ENCODE results near the gene PFKM. TPM values are rescaled to one million over a fixed set of nuclear protein-coding genes. Genes with fewer than 3 reads are reported as not detected.

PFKM gene
- total RNA-seq, 4 donors from 2014 or later: 55.6 to 71.3 (median 63.4) TPM

DNA sequence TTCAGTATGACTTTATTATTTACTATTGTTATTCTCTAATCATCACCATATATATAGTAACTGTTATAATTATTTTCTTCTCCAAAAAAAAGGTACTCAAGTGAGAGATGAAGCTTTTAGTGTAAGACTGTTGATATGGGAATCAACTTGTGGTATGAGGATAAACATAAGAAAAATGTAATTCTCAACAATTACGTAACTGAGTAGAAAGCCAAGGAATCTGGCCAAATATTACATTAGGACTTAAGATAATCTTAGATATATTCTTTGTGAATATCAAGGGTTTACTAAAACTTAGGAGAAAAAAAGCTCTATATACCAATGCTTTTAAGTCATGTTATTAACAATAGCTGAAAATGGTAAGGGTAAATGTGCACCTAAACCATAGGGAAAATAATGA is 26.6 kb upstream of the PFKM start:
- H3K9me3 ChIP-seq: no peaks in the 10 kb centered on the region
- H3K4me3 ChIP-seq: no peak overlapping the region
- no peak for DNase-seq (ENCODE audit: extremely low spot score)
- peaks cover 26 to 87% (median 73%) of the 10 kb centered on the region in 4 donors for H3K36me3 ChIP-seq
- no peaks in the 10 kb centered on the region for H3K27me3 ChIP-seq
- H3K4me1 ChIP-seq: no peaks in the 10 kb centered on the region
- intact Hi-C loops (cut with DNase I): no loop called here
- WGBS: 74% methylated on average over 1 of the region's 1 CpG
- H3K27ac ChIP-seq (replicated peaks in 1 of 4): no peak overlapping the region
- TF ChIP-seq POLR2A (IDR thresholded peaks at IDR 0.05; ENCODE audit: low read depth): no peak
- no peak for TF ChIP-seq POLR2AphosphoS5 (IDR thresholded peaks at IDR 0.05)
- no peak for TF ChIP-seq CTCF (IDR thresholded peaks at IDR 0.05)
- TF ChIP-seq EP300 (IDR thresholded peaks at IDR 0.05): no peak

GRCh38 chr12:48104531-48104930 is 14.6 kb upstream of the PFKM start:
- no peak for TF ChIP-seq POLR2A (IDR thresholded peaks at IDR 0.05; ENCODE audit: low read depth)
- peaks cover 18 to 29% (median 22%) of the 10 kb centered on the region in 4 donors for H3K4me1 ChIP-seq
- peak overlapping the region; percentile 68 to 96 (median 86) for H3K4me3 ChIP-seq
- intact Hi-C loops (cut with DNase I): no loop called here
- no peaks in the 10 kb centered on the region for H3K9me3 ChIP-seq
- no peak overlapping the region for H3K27ac ChIP-seq (replicated peaks in 1 of 4)
- 70% methylated on average over 4 of the region's 4 CpGs for WGBS
- peaks cover 0 to 12% (median 0%) of the 10 kb centered on the region in 4 donors for H3K36me3 ChIP-seq
- DNase-seq (ENCODE audit: extremely low spot score): no peak
- H3K27me3 ChIP-seq: no peaks in the 10 kb centered on the region

DNA sequence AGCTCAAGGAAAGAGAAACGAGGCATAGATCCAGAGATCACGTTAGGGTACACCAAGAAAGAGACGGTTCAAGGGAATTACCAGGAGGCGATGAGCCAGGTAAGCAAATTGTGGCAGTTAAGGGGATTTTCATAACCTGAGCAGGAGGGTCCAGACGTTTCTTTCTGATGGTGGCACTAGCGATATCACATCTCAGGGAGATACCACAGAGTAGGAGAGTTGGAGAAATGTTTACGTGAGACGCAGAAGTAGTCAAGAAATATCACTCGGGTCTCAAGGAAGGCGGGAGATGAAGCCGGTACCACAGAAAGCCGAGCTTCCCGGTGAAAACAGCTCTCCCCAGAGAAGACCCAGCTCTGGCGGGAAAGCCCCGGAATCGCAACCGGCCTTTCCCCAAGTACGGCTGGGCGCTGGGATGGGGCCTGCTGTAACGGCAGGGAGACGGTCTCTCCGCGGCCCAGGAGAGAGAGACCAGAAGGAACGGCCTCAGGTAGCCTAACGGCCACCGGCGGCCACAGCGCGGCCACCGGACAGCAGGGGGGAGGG is 13.8 kb upstream of the PFKM start:
- H3K27ac ChIP-seq (replicated peaks in 1 of 4): peak overlapping the region; percentile 86 to 92 (median 92)
- H3K27me3 ChIP-seq: no peaks in the 10 kb centered on the region
- peak overlapping the region; percentile 68 to 96 (median 86) for H3K4me3 ChIP-seq
- TF ChIP-seq EP300 (IDR thresholded peaks at IDR 0.05) (no peak), POLR2A (IDR thresholded peaks at IDR 0.05; ENCODE audit: low read depth) (no peak), POLR2AphosphoS5 (IDR thresholded peaks at IDR 0.05) (no peak), CTCF (IDR thresholded peaks at IDR 0.05) (no peak)
- WGBS: under 1% methylated on average over 23 of the region's 30 CpGs
- H3K4me1 ChIP-seq: peaks cover 18 to 29% (median 22%) of the 10 kb centered on the region in 4 donors
- peaks cover 0 to 8% (median 0%) of the 10 kb centered on the region in 4 donors for H3K36me3 ChIP-seq
- DNase-seq (ENCODE audit: extremely low spot score): no peak
- intact Hi-C loops (cut with DNase I): loop anchor here (5.0 kb wide), 1 partner anchor 52 kb away; the partner anchor contains the start of gene ASB8
- H3K9me3 ChIP-seq: no peaks in the 10 kb centered on the region

- H3K27me3 ChIP-seq: no peaks in the 10 kb centered on the region
- WGBS: 0% methylated on average over 37 of the region's 53 CpGs
- H3K36me3 ChIP-seq: peaks cover 0 to 3% (median 0%) of the 10 kb centered on the region in 4 donors
- intact Hi-C loops (cut with DNase I): loop anchor here (1.0 to 5.0 kb wide), 2 partner anchors 13 to 51 kb away; partner anchors contain the start of genes ASB8 and PFKM
- H3K4me1 ChIP-seq: peaks cover 18 to 29% (median 22%) of the 10 kb centered on the region in 4 donors
- TF ChIP-seq EP300 (IDR thresholded peaks at IDR 0.05): no peak
- peak; percentile 66 to 76 for TF ChIP-seq POLR2AphosphoS5 (IDR thresholded peaks at IDR 0.05)
- TF ChIP-seq POLR2A (IDR thresholded peaks at IDR 0.05; ENCODE audit: low read depth): peak; percentile 9
- peak; percentile 26 to 39 (median 30) for TF ChIP-seq CTCF (IDR thresholded peaks at IDR 0.05)
- peak within 1 kb of the TSS; percentile 86 to 92 (median 92) for H3K27ac ChIP-seq (replicated peaks in 1 of 4)
- H3K9me3 ChIP-seq: no peaks in the 10 kb centered on the region
- peak; percentile 97 for DNase-seq (ENCODE audit: extremely low spot score)
- peak within 1 kb of the TSS; percentile 68 to 96 (median 86) for H3K4me3 ChIP-seq
Measured at GRCh38 chr12:48105867-48106680, 13.1 kb upstream of the PFKM start, which contains the start of gene SENP1. SENP1 (minus strand) TSS chr12:48106079; CDS start chr12:48101472, 4,607 bp downstream.
